Activated naive CD4-positive, alpha-beta T cell (primary cell): ENCODE data around the gene BAHCC1.

Experiments used
- DNase-seq, 4 experiments: peaks; one replicate each; lab custom pipeline; 2025; lab: John Stamatoyannopoulos, UW

Gene BAHCC1

GRCh38 chr17:81514739-81515529, 119.7 kb downstream of the BAHCC1 start:
- peak in 2 of 4 experiments; percentile 19 to 52 for DNase-seq

GRCh38 chr17:81515530-81516041, 120.3 kb downstream of the BAHCC1 start:
- no peak for DNase-seq
